ENCODE measurements around the gene PSMD1.

PSMD1 gene

GRCh38 chr2:231198291-231199173, 141.9 kb downstream of the PSMD1 start, which contains the start of gene ARMC9 (continued):
- no peak for TF ChIP-seq OSR2 (tag by site-specific recombination; IDR thresholded peaks at IDR 0.05)
- no peak for TF ChIP-seq ZNF37A (tag by site-specific recombination; IDR thresholded peaks at IDR 0.05)
- TF ChIP-seq ZNF433 (tag by site-specific recombination; IDR thresholded peaks at IDR 0.05; ENCODE audit: low read depth) = no peak
- TF ChIP-seq REPIN1 (tag by site-specific recombination; IDR thresholded peaks at IDR 0.05; ENCODE audit: low read depth) = no peak
- TF ChIP-seq MYNN (tag by site-specific recombination; IDR thresholded peaks at IDR 0.05; ENCODE audit: borderline replicate concordance) = no peak
- no peak for TF ChIP-seq ZNF324 (tag by site-specific recombination; IDR thresholded peaks at IDR 0.05)
- no peak for TF ChIP-seq ZNF610 (tag by site-specific recombination; IDR thresholded peaks at IDR 0.05; ENCODE audit: borderline replicate concordance)
- no peak for TF ChIP-seq ZNF449 (tag by site-specific recombination; IDR thresholded peaks at IDR 0.05)
- no peak for TF ChIP-seq REST (tag by site-specific recombination; IDR thresholded peaks at IDR 0.05)
- no peak for TF ChIP-seq ZNF701 (tag by site-specific recombination; IDR thresholded peaks at IDR 0.05)
- no peak for TF ChIP-seq ZSCAN16 (tag by site-specific recombination; IDR thresholded peaks at IDR 0.05)
- 0 out of 2 replicates have a peak, but pooled peaks have one; percentile 32 for TF ChIP-seq ZBTB17 (tag by site-specific recombination; IDR thresholded peaks at IDR 0.05)
- TF ChIP-seq INSM2 (tag by site-specific recombination; IDR thresholded peaks at IDR 0.05) = no peak
- no peak for TF ChIP-seq IKZF3 (tag by site-specific recombination; IDR thresholded peaks at IDR 0.05)
- 0 out of 2 replicates have a peak, but pooled peaks have one; percentile 26 for TF ChIP-seq GLIS2 (tag by site-specific recombination; IDR thresholded peaks at IDR 0.05)
- TF ChIP-seq ZNF311 (tag by site-specific recombination; IDR thresholded peaks at IDR 0.05; ENCODE audit: borderline replicate concordance) = no peak
- no peak for TF ChIP-seq KLF7 (tag by site-specific recombination; IDR thresholded peaks at IDR 0.05; ENCODE audit: borderline replicate concordance)
- TF ChIP-seq ZNF426 (tag by site-specific recombination; IDR thresholded peaks at IDR 0.05) = no peak
- no peak for TF ChIP-seq ZFP37 (tag by site-specific recombination; IDR thresholded peaks at IDR 0.05)
- TF ChIP-seq BCL11B (tag by site-specific recombination; IDR thresholded peaks at IDR 0.05; ENCODE audit: low read depth) = no peak
- TF ChIP-seq ZNF561 (tag by site-specific recombination; IDR thresholded peaks at IDR 0.05; ENCODE audit: borderline replicate concordance) = no peak
- TF ChIP-seq AEBP2 (tag by site-specific recombination; IDR thresholded peaks at IDR 0.05; ENCODE audit: borderline replicate concordance) = no peak
- TF ChIP-seq SP3 (tag by site-specific recombination; IDR thresholded peaks at IDR 0.05) = no peak; the same call in 1 of the 2 replicates
- TF ChIP-seq KLF8 (tag by site-specific recombination; IDR thresholded peaks at IDR 0.05) = no peak
- peak; percentile 56; the same call in 1 of the 2 replicates for TF ChIP-seq TRIM28 (IDR thresholded peaks at IDR 0.05; ENCODE audit: borderline replicate concordance, low read length)
- no peak for TF ChIP-seq OVOL3 (tag by site-specific recombination; IDR thresholded peaks at IDR 0.05)
- TF ChIP-seq ZNF248 (tag by site-specific recombination; IDR thresholded peaks at IDR 0.05) = no peak
- peak; percentile 85 for TF ChIP-seq ZXDB (tag by site-specific recombination; IDR thresholded peaks at IDR 0.05)
- TF ChIP-seq ZNF707 (tag by site-specific recombination; IDR thresholded peaks at IDR 0.05) = no peak
- no peak for TF ChIP-seq ZNF585B (tag by site-specific recombination; IDR thresholded peaks at IDR 0.05)
- TF ChIP-seq ZBTB48 (tag by site-specific recombination; IDR thresholded peaks at IDR 0.05) = 0 out of 2 replicates have a peak, but pooled peaks have one; percentile 7
